T-helper 17 cell (primary cell): ENCODE data around the gene DENND1A. TPM values are rescaled to one million over a fixed set of nuclear protein-coding genes. Genes with fewer than 3 reads are reported as not detected.

Experiments
- ATAC-seq: fragments of 150-1000 bp; cut with Tn5 transposase; 2 replicates; pipeline ENCODE4 v1.10.0; 2021; ENCODE audit warnings: mild to moderate bottlenecking, moderate library complexity
- DNase-seq, 3 donors: peaks; one replicate each; pipeline versions ENCODE4 v3.0.0 to v3.0.0-alpha.2; 2020 to 2021
- H3K9me3 ChIP-seq: one replicate; pipeline ENCODE4 v1.7.0; 2013; ENCODE audit warnings: low read length, mild to moderate bottlenecking; ENCODE audit not compliant: control insufficient read depth, poor library complexity, severe bottlenecking
- H3K27ac Mint-ChIP-seq: one replicate; pipeline ENCODE4 v1.8.0; 2022; ENCODE audit warnings: mild to moderate bottlenecking, moderate library complexity, mixed read lengths
- H3K27me3 Mint-ChIP-seq: one replicate; pipeline ENCODE4 v1.8.0; 2022; ENCODE audit warnings: mixed read lengths
- H3K36me3 Mint-ChIP-seq: one replicate; pipeline ENCODE4 v1.8.0; 2022; ENCODE audit warnings: low read depth, mixed read lengths
- H3K4me1 Mint-ChIP-seq: one replicate; pipeline ENCODE4 v1.8.0; 2022; ENCODE audit warnings: mild to moderate bottlenecking, mixed read lengths
- H3K4me3 Mint-ChIP-seq: one replicate; pipeline ENCODE4 v1.8.0; 2022; ENCODE audit warnings: mild to moderate bottlenecking, moderate library complexity, mixed read lengths
- total RNA-seq, 4 donors: library from RNA in 2 of 4; stranded (reverse) in 2 of 4; gene quantifications; one replicate each; pipeline ENCODE4 v1.2.3 and lab custom pipeline; 2022 to 2026

The DENND1A gene
- total RNA-seq, 2 donors from 2014 or later: 19.9 to 21.1 TPM

DNA sequence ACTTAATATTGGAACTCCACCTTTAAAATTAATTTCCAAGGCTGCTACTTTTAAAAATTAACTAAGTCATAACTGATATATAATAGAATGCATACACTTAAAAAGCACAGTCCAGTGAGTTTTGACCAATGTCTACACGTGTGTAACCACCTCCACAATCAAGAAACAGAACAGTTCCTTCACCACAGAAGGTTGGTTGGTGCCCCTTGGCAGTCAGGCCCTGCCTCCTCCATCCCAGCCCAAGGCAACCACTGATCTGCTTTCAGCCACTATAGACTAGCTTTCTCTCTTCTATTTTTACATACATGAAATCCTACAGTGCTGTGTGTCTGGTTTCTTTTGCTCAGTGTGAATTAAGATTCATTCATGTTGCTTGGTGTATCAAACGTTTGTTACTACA, 358.7 kb downstream of the DENND1A start:
- peaks cover 4% of the 10 kb centered on the region for H3K4me1 Mint-ChIP-seq
- DNase-seq: no peak
- no peaks in the 10 kb centered on the region for H3K27me3 Mint-ChIP-seq
- H3K36me3 Mint-ChIP-seq: peaks cover 6% of the 10 kb centered on the region
- no peak for ATAC-seq
- H3K27ac Mint-ChIP-seq: no peak overlapping the region
- no peaks in the 10 kb centered on the region for H3K9me3 ChIP-seq
- no peak overlapping the region for H3K4me3 Mint-ChIP-seq

DNA sequence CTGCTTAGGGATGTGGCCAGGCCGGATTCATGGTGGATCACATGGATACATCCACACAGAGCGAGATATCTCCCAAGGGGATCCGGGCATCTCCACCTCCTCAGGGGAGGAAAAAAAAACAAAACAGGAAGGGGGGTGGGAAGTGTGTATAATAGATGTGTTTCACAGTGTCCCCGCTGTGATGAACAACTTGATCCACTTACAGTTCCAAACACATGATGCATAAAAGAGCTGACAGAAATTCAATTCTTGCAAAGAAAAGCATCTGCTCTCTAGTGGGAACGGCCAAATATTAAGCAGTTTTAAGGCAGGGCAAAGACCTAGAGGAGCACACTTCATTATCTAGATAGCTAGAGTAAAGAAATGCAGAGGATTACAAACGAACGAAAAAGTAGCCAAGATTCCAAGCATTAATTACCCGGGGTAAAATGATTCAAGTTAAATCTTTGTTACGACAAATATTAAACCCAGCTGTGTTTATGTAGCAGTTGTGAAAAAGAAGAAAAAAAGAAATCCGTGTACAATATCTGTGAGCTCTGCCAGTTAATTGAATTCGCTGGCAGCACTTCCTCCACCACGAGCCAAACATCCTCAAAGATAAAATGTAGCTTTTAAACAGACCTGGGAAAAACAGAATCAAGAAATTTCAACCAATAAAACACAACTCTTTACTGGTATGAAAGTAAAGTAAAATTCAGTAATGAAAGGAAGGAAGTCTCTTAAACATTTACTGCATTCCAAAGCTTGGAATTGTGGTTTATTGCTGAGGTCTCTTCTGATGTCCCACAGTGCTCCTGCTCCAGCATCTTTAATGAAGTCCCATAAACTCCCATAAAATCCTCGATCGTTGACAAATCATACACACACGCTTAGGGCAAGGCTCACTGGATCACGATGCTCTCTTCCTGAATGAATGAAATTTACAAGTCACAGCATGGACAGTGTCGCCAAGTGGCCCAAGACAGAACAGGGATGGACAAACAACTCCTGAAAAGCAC, 360.9 kb downstream of the DENND1A start:
- Mint-ChIP-seq H3K27ac (no peak overlapping the region), H3K4me3 (no peak overlapping the region), H3K36me3 (peaks cover 6% of the 10 kb centered on the region), H3K27me3 (no peaks in the 10 kb centered on the region), H3K4me1 (peaks cover 4% of the 10 kb centered on the region)
- DNase-seq: no peak
- ATAC-seq: no peak
- no peaks in the 10 kb centered on the region for H3K9me3 ChIP-seq

DNA sequence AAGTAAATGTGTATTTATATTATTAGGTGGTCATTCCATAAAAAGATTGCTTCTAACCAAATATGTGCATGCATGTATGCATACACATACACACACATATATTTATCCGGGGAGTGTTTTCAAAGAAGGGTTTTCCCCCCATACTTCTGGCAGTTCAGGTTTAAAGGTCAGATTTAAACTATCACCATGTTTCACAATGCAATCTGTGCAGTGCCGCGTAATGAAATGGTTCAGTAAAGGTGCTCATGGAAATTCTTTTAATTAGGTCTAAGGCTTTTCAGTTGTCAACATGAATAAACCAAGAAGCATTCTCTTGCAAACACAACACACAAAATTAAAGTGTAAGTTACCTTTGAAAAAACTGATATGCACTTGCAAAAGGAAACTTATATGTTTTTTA, 362.9 kb downstream of the DENND1A start:
- no peaks in the 10 kb centered on the region for H3K27me3 Mint-ChIP-seq
- ATAC-seq (no peak), DNase-seq (no peak)
- H3K9me3 ChIP-seq: no peaks in the 10 kb centered on the region
- H3K4me3 Mint-ChIP-seq: no peak overlapping the region
- peaks cover 15% of the 10 kb centered on the region for H3K4me1 Mint-ChIP-seq
- H3K27ac Mint-ChIP-seq: no peak overlapping the region
- H3K36me3 Mint-ChIP-seq: peaks cover 7% of the 10 kb centered on the region

DNA sequence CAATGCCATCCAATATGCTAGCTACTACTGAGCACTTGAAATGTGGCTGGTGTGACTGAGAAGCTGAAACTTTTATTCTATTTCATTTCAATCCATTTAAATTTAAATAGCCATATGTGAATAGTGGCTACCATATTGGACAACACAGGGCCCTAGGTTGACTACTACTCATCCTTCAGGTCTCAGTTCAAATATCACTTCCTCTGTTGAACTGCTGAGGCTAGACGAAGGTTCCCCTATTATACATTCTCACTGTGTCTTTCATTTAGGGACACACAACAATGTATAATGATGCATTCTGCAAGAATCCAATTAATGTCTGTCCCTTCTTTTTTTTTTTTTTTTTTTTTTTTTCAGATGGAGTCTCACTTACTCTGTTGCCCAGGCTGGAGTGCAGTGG, 365.3 kb downstream of the DENND1A start:
- H3K4me1 Mint-ChIP-seq: peaks cover 15% of the 10 kb centered on the region
- DNase-seq: no peak
- no peaks in the 10 kb centered on the region for H3K9me3 ChIP-seq
- H3K27me3 Mint-ChIP-seq: no peaks in the 10 kb centered on the region
- H3K36me3 Mint-ChIP-seq: peaks cover 11% of the 10 kb centered on the region
- H3K4me3 Mint-ChIP-seq: no peak overlapping the region
- no peak overlapping the region for H3K27ac Mint-ChIP-seq
- ATAC-seq: no peak

DNA sequence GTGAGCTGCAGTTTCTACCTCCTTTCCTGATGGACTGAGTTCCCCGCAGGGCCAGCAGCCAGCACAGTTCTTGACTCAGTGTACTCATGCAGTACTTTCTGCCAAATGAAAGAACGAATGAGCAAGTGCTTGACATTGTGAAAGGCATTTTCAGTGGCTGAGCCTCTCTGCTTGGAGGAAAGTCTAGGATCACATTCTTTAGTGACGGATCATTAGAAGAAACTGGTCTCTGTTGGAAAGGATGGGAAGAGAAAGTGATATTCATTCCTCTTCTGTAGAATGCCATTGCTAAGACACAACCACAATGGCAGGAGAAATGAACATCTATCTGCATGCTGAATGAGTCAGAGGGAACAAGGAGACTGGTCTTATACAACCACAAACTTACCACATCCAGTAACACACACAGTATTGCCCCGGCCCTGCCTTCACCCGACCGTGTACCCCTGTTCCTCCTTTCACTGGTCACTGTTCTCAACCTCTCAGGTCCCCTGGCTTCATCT, 367.0 kb downstream of the DENND1A start:
- H3K4me3 Mint-ChIP-seq: peak overlapping the region; percentile 34
- no peak for DNase-seq
- no peak for ATAC-seq

DNA sequence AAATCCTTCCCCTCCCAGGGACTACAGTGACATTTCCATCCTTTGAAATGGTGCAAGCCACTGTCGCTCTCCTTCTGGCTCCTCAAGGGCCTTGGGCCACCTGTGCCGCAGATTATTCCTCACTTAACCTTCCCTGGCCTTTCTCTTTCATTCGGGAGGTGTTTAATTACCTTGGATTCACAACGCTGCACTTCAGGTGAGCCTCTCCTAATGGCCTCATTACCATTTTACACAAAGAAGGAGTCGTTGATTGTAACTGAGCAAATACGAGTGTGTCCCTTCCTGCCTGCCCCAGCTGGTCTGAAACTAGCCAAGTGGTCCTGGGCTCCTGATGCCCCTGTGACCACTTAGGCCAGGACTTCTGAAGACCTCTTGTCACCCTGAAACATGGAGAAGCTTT, 368.9 kb downstream of the DENND1A start:
- H3K9me3 ChIP-seq: no peaks in the 10 kb centered on the region
- H3K27ac Mint-ChIP-seq: no peak overlapping the region
- DNase-seq (no peak), ATAC-seq (no peak)
- no peak overlapping the region for H3K4me3 Mint-ChIP-seq
- H3K36me3 Mint-ChIP-seq: peaks cover 14% of the 10 kb centered on the region
- H3K27me3 Mint-ChIP-seq: no peaks in the 10 kb centered on the region
- H3K4me1 Mint-ChIP-seq: peaks cover 10% of the 10 kb centered on the region

More for the DNA sequence above, 367.0 kb downstream of the DENND1A start:
- H3K9me3 ChIP-seq: no peaks in the 10 kb centered on the region
- Mint-ChIP-seq H3K36me3 (peaks cover 9% of the 10 kb centered on the region), H3K27ac (peak overlapping the region; percentile 16), H3K27me3 (no peaks in the 10 kb centered on the region), H3K4me1 (peaks cover 10% of the 10 kb centered on the region)

DNA sequence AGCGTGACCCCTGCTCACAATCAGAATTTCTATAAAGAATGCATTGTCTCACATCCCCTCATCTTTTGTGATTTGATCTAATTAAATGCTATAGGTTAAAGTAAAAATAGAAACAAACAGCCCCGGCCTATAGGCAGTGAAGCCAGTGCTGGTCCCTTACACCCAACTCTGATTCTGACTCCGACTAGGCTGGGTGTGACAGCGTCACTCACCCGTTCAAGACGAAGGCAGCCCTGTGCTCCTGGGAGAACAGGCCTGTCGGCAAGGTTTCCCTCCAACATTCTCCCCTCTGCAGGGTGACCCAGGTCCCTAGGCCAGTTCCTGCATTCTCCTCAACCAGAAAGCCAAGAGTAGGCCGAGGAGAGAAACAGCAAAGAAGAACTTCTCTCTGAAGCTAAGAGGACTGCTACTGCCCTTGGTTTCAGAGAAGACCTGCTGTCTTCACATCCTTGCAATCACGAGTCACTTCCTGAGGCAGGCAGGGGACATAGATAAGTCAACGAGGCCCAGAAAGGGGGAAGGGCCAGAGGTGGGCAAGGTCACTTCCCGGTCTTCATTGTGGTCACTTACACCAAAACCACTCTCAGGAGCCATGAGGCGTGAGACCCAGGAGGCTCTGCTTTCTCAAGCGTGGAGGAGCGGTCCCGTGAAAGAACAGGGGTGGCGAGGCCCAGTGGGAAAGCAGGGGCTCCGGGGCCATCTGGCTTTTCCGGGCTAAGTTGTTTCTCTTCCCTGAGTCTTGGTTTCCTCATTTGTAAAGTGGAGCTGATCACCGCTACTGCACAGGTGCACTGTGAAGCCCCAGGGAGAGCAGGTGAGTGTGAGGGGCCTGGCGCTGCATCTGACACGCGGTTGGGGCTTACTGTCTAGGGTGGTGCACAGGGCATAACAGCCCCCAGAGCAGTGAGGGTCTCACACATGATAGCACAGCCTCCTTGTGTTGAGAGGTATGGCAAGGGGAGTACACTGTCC, 373.2 kb downstream of the DENND1A start:
- Mint-ChIP-seq H3K27me3 (no peaks in the 10 kb centered on the region), H3K36me3 (peaks cover 15% of the 10 kb centered on the region), H3K27ac (no peak overlapping the region), H3K4me3 (no peak overlapping the region), H3K4me1 (no peaks in the 10 kb centered on the region)
- DNase-seq (no peak), ATAC-seq (no peak)
- no peaks in the 10 kb centered on the region for H3K9me3 ChIP-seq

DNA sequence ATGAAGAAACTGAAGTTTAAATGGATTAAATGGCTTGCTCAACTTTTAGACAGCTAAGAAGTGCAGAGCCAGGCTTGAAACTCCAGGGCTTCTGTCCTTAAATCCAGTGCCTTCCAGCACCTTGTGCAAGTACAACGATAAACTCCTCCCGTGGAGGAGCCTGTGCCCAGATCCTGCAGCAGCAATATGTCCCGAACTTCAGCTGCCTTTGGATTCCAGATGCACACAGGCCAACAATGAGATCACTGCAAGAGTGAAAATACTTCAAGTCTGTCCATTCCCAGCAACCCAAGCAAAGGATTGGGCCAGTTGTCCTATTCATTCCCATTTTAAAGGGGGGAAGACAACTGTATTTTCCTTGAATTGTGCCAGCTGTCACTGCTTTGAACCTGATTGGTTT, 374.3 kb downstream of the DENND1A start:
- ATAC-seq (no peak), DNase-seq (no peak)
- H3K4me1 Mint-ChIP-seq: no peaks in the 10 kb centered on the region
- H3K9me3 ChIP-seq: no peaks in the 10 kb centered on the region
- H3K27me3 Mint-ChIP-seq: no peaks in the 10 kb centered on the region
- no peak overlapping the region for H3K27ac Mint-ChIP-seq
- H3K36me3 Mint-ChIP-seq: peaks cover 14% of the 10 kb centered on the region
- H3K4me3 Mint-ChIP-seq: no peak overlapping the region

DNA sequence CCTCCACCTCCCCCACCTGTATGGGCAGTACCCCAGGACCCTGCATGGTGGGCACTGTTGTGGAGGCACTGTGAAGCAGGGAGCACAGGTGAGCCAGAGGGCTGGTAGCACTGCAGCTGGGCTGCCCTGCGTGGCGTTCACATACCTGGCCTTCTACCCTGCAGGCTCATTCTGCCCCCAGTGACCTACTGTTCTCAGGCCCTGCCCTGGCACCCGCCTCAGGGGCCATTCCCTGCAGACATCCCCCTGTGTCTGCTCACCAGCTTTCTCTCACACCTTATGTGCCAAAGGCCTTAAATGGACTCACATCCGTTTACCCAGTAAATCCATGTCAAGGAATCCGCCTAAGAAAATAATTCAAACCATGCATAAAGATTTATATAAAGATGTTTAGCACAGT, 377.4 kb downstream of the DENND1A start:
- peaks cover 2% of the 10 kb centered on the region for H3K4me1 Mint-ChIP-seq
- no peaks in the 10 kb centered on the region for H3K9me3 ChIP-seq
- no peaks in the 10 kb centered on the region for H3K27me3 Mint-ChIP-seq
- ATAC-seq (no peak), DNase-seq (no peak)
- peaks cover 9% of the 10 kb centered on the region for H3K36me3 Mint-ChIP-seq
- no peak overlapping the region for H3K27ac Mint-ChIP-seq
- H3K4me3 Mint-ChIP-seq: no peak overlapping the region

DNA sequence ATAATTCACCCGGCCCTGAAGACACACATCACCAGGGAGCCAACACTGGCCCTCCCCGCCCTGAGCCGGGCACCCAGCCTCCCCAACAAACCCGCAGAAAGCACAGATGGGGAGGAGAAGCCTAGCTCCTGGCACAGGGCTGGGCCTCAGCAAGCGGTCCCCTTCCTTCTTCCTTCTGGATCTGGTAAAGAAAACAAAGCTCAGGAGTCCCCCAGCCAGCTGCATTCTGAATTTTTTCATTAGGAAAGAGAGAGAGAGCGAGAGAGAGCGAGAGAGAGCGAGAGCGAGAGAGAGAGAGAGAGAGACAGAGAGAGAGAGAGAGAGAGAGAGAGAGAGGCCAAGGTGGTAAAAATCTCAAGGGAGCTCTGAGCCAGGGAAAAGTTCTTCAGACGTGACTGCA, 378.2 kb downstream of the DENND1A start:
- Mint-ChIP-seq H3K36me3 (peaks cover 9% of the 10 kb centered on the region), H3K27me3 (no peaks in the 10 kb centered on the region), H3K4me3 (no peak overlapping the region), H3K27ac (no peak overlapping the region), H3K4me1 (peaks cover 2% of the 10 kb centered on the region)
- ATAC-seq (no peak), DNase-seq (no peak)
- no peaks in the 10 kb centered on the region for H3K9me3 ChIP-seq

DNA sequence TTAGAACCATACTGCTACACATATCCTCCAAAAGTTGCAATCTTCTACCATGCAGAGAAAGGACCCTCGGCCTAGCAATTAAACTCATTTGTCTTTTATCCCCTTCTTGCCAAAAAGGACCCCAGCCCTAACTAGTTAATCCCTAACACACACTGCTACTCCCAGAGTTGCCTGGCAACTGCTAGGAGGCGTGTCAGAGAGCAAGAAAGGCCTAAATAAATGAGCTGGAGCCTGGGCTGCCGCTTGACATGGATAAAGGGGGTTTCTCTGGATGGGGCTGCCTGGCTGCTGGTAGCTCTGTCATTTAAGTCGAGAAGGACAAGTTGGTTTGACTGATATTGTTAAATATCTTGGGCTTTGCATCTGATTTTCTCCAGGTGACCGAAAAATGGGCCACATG, 379.1 kb downstream of the DENND1A start:
- Mint-ChIP-seq H3K27me3 (no peaks in the 10 kb centered on the region), H3K27ac (no peak overlapping the region), H3K4me3 (no peak overlapping the region), H3K4me1 (peaks cover 2% of the 10 kb centered on the region), H3K36me3 (peaks cover 3% of the 10 kb centered on the region)
- H3K9me3 ChIP-seq: no peaks in the 10 kb centered on the region
- DNase-seq (no peak), ATAC-seq (no peak)

DNA sequence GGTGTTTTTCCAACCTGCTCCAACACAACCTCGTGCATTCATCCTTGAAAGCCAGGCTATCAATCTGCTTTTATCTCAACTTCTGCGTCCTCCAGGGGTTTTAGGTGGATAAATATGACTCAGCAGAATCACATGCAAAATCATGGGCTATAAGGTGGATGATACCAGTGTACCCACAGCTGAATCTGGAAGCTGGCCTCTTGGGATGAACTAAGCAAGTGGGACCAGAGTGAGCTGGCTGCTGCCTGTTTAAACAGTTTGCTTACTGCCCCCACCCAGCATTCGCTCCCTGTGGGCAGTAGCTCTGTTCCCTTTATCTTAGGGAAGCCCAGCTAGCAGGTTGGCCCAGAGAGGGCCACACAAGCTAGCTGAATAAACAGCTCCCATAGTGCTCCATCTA, 379.9 kb downstream of the DENND1A start:
- Mint-ChIP-seq H3K4me1 (peaks cover 2% of the 10 kb centered on the region), H3K27ac (no peak overlapping the region), H3K27me3 (no peaks in the 10 kb centered on the region), H3K4me3 (no peak overlapping the region), H3K36me3 (no peaks in the 10 kb centered on the region)
- no peak for ATAC-seq
- no peak for DNase-seq
- no peaks in the 10 kb centered on the region for H3K9me3 ChIP-seq
